Measurements from ENCODE around the gene OTC. TPM values are rescaled to one million over a fixed set of nuclear protein-coding genes. Genes with fewer than 3 reads are reported as not detected.

OTC gene
- total RNA-seq, 1 donor from 2014 or later: not detected

GRCh38 chrX:38357747-38358673, 5.6 kb downstream of the OTC start:
- DNase-seq (ENCODE audit: low spot score): no peak

- no peak for DNase-seq (ENCODE audit: low spot score)
Measured at GRCh38 chrX:38363046-38363445, 10.6 kb downstream of the OTC start.

DNA sequence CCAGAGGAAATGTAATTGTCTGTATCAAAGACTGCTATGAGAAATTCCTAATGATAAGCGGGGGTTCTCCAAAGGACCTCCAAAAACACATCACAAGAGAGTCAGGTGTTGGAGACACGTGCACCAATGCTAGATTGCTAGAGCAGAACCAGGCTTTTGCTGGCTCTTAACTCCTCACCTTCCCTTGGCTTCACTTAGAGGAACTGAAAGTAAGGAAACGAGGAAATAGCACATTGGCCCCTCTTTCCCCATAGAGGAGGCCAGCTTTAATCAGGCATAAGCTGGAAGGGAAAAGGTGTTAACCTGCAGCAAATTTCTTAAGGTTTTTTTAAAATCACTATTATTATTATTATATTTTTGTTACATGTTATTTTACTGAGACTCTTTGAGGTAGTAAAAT, 13.6 kb downstream of the OTC start:
- DNase-seq (ENCODE audit: low spot score): no peak

GRCh38 chrX:38368774-38369173, 16.4 kb downstream of the OTC start:
- DNase-seq (ENCODE audit: low spot score): no peak

DNA sequence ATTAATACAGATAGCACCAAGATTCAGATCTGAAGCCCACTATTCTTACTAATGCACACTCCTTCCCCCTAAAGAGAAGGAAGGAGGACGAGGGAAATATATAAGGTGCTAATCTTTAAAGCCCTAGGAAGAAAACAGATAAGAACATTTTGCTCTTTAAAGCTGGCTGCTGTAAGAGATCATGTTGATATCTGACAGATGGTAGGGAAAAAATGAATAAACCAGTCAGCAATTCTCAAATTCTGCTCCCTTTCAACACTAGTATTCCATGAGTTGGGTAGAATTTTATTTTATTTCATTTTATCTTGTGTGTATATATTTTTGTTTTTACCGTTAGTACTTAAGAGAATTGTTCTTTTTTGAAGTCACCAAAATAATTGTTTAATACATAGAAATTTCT, 19.2 kb downstream of the OTC start:
- DNase-seq (ENCODE audit: low spot score): no peak

- no peak for DNase-seq (ENCODE audit: low spot score)
Measured at GRCh38 chrX:38374431-38374830, 22.0 kb downstream of the OTC start.

GRCh38 chrX:38375891-38376290, 23.5 kb downstream of the OTC start:
- no peak for DNase-seq (ENCODE audit: low spot score)

DNA sequence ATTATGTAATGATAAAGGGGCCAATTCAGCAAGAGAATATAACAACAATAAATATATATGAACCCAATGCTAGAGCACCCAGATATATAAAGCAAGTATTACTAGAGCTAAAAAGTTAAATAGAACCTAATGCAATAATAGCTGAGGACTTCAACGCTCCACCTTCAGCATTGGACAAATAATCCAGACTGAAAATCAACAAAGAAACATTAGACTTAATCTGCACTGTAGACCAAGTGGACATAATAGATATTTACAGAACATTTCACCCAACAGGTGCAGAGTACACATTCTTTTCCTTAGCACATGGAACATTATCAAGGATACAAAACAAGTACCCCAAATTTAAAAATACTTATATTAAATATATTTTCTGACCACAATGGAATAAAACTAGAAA, 24.3 kb downstream of the OTC start:
- no peak for DNase-seq (ENCODE audit: low spot score)

DNA sequence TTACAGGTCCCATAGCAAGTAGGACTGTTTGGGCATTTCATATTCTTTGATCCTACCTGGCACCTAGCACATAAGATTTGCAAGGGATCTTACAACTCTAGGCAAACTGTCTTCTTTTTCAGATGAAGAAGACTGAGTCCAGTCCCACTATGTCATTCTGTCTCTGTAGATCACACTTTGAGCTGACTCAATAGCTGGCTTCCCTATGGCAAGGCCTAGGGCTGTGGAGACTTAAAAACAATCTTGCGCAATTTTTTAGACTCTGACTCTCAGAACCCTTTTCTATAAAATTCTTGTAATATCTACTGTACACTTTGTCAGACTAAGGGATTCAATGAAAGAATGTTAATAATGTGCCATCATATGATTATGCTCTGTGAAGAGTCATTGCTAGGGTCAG, 26.7 kb downstream of the OTC start:
- no peak for DNase-seq (ENCODE audit: low spot score)

DNA sequence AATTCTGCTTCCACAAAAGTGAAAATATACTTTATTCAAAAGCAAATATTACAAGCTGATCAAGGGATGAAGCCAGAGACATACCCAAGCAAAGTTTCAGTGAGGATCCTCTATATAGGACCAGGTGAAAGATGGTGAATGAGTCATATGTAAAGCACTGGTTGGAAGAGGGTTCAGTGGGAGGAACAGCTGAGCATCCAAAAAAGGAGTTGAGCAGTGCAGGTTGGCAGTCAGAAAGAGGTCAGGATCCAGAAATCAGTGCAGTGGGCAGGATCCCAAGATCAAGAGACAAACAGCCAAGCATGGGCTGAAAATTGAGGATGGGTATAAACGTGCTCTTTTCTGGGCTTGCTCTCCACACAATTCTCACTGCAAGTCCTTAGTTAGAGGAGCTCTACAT, 30.3 kb downstream of the OTC start:
- DNase-seq (ENCODE audit: low spot score): no peak

DNA sequence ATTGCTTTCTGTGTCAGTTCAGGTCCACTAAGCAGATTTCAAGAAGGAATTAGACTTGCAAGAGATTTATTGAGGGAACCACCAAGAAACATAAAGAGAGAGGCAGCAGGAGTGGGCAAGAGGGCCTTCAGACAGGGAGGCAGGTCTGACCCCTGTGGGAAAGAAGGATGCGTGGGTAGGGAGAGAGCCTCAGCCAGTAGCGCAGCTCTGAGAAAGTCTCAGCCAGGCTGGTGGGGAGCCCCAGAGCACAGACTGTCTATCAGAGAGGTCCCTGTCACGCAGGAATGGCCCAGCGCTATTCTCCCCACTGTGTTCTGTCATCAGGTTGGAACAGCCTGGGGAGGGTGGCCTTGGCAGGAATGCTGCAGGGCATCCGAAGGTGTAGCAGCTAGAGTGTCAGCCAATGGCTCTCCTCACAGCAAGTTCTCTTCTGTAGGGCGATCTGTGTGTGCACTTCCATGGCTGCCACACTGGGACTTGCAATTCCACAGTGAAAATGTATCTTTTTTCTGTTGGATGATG, 48.0 kb downstream of the OTC start:
- no peak for DNase-seq (ENCODE audit: low spot score)

GRCh38 chrX:38402118-38402517, 49.7 kb downstream of the OTC start:
- DNase-seq (ENCODE audit: low spot score): no peak

GRCh38 chrX:38403834-38404233, 51.4 kb downstream of the OTC start:
- DNase-seq (ENCODE audit: low spot score): no peak

DNA sequence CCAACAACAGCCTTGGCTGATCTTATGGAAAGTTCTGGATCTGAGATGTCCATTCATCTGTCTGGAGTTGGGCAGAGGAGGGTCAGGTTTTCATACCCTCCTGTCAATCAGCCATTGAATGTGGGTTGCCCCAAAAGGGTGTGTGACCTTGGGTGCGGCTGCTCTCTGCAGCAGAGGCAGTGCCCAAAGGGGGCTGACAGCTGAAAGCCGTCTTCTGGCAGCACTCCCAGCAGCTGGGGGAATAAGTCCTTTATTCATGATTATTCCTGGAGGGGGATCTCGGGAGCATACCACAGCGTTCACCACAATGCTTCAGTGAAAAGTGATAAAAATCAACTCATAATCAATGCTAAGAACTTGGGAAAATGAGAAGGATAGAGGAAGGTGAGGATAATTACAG, 54.7 kb downstream of the OTC start:
- no peak for DNase-seq (ENCODE audit: low spot score)

- no peak for DNase-seq (ENCODE audit: low spot score)
Measured at GRCh38 chrX:38409289-38409688, 56.9 kb downstream of the OTC start.

- no peak for DNase-seq (ENCODE audit: low spot score)
Measured at GRCh38 chrX:38426785-38427184, 74.4 kb downstream of the OTC start.

GRCh38 chrX:38431525-38431924, 79.1 kb downstream of the OTC start:
- no peak for DNase-seq (ENCODE audit: low spot score)

- no peak for DNase-seq (ENCODE audit: low spot score)
Measured at GRCh38 chrX:38435130-38435529, 82.7 kb downstream of the OTC start.

GRCh38 chrX:38437093-38437492, 84.7 kb downstream of the OTC start:
- no peak for DNase-seq (ENCODE audit: low spot score)

DNA sequence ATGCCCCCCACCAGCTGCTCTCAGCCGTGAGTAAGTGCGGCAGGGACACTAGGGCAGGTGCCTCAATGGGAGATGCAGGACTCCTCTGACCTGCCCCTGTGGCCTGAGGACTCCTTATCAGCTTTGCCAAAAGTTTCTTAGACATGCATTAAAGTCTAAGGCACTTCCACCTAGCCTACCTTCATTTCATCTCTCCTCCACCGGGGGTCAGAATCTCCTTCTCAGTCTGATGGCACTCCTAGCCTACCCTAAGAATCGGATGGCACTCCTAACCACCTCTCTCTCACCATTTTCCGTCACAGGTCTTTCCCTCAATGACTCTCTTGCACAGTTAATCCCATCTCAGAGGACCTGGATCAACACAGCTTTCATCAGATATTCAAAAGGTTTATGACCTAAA, 85.9 kb downstream of the OTC start:
- no peak for DNase-seq (ENCODE audit: low spot score)

DNA sequence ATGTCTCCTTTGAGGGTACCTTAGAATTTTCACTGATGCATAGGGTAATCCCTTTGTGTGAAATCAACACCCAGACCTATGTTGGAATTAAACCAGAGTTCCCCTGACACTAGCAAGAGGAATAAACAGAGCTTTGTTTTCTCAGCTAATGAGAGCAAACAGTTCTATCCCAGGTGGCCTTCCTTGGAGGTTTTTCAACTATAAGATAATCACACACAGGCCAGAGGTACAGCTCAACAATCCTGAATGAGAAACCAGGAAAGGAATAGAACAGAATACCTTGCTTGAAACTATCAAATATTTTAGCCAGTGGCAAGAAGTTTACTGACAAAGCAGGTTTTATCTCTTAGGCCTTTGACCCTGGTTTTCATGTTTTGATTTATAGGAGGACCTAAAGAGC, 100.2 kb downstream of the OTC start:
- no peak for DNase-seq (ENCODE audit: low spot score)

GRCh38 chrX:38458071-38458470, 105.7 kb downstream of the OTC start:
- DNase-seq (ENCODE audit: low spot score): no peak

- no peak for DNase-seq (ENCODE audit: low spot score)
Measured at GRCh38 chrX:38462257-38462656, 109.9 kb downstream of the OTC start.

DNA sequence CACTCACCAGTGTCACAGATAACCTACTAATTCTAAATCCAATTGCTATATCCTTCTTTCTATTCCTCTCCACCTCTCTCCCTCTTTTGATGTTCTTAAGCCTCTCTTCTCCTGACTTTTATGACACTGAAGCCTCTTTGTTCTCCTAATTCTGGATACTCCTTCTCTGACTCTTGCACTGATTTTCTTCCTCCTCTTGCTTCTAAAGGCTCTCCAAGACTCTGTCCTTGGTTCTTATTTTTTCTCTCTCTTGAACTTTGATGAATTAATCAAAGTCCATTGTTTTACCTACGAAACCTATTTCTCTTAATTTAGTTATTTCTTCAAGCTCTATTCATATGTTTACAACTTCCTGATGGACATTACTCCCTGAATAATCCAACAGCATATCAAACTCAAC, 113.3 kb downstream of the OTC start:
- DNase-seq (ENCODE audit: low spot score): no peak

Data from ureter (tissue), 1 donor.